NB4 (cell line): ENCODE results near the gene KCTD3.

ENCODE experiments used
- MAX ChIP-seq: IDR thresholded peaks from 2 replicates; pipeline ENCODE4 v1.6.1; 2011; ENCODE audit warnings: low read depth, low read length
- MYC ChIP-seq: IDR thresholded peaks from 2 replicates; pipeline ENCODE4 v1.6.1; 2011; ENCODE audit warnings: low read depth, low read length
- POLR2A ChIP-seq: IDR thresholded peaks from 2 replicates; pipeline ENCODE4 v1.6.1; 2011; ENCODE audit warnings: mild to moderate bottlenecking; ENCODE audit not compliant: insufficient read length; ENCODE audit errors: extremely low read depth
- TF ChIP-seq, protein P1 (sequence below): IDR thresholded peaks from one replicate; pipeline ENCODE4 v1.5.1; 2012; ENCODE audit warnings: low read depth, low read length

DNA sequence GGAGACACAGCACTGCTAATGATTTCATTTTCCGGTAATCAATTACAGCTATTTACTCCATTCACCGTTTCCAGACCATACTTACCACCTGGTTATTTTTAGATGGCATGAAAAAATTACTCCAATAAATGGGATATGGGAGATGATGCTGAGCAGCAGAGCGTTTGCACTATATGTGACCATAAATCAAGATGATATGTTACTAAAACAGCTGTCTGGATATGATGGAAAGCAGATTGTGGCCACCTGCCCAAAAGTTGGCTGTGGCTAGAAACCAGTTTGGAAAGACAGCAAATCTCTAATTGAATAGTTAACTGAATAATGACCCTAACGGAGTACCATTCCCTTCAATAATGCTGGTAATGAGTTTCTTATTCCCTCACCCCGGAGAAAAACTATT is 22.5 kb upstream of the KCTD3 start:
- TF ChIP-seq, protein P1, sequence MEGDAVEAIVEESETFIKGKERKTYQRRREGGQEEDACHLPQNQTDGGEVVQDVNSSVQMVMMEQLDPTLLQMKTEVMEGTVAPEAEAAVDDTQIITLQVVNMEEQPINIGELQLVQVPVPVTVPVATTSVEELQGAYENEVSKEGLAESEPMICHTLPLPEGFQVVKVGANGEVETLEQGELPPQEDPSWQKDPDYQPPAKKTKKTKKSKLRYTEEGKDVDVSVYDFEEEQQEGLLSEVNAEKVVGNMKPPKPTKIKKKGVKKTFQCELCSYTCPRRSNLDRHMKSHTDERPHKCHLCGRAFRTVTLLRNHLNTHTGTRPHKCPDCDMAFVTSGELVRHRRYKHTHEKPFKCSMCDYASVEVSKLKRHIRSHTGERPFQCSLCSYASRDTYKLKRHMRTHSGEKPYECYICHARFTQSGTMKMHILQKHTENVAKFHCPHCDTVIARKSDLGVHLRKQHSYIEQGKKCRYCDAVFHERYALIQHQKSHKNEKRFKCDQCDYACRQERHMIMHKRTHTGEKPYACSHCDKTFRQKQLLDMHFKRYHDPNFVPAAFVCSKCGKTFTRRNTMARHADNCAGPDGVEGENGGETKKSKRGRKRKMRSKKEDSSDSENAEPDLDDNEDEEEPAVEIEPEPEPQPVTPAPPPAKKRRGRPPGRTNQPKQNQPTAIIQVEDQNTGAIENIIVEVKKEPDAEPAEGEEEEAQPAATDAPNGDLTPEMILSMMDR = no peak
- no peak for TF ChIP-seq MAX
- TF ChIP-seq POLR2A = no peak
- TF ChIP-seq MYC = no peak
